Measurements from ENCODE around the gene PRICKLE2.

PRICKLE2 gene

DNA sequence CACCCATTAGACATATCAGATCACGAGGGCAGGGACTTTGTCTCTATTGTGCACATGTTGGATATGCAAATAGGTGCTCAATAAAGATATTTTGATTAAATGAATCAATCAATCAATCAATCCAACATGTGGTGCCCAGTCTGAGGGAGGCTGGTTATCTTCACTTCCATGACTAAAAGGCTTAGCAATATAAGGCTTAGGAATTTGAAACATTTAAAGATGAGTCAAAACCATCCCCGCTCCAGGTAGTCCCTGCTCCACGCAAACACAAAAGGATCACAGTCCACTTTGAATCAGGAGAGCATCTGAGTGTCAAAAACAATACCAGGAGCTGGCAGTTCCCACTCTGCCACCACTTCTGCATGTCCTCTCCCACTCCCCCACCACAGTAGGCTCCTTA is 25.8 kb upstream of the PRICKLE2 start:
- no peak for DNase-seq

DNA sequence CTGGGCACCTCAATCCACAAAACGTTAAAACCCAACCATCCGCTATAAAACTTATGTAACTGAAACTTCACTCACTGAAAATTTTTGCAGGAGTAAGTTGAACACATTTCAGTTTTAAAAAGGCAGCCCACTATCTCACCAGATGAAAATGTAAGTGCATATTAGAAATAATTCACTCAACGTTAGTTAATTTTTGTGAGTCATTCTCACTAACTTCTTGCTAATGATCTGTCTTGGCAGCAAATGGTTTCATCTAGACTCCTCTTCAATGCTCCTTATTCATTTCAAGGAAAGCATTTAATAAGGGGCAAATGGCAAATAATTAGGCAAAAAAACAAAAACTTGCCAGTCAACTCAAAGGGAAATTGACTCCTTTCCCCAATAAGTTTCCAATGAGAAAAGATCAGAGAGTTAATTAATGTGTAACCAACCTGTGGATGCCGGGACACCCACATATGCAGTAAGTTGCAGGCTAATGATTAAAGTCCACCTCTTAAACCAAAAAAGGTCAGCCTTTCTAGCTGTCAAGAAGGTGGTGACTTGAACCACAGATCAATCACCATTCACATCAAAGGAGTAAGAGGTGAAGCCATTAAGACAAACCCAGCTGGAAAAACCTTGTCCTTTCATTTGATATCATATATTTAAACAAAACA is 22.9 kb upstream of the PRICKLE2 start:
- DNase-seq = no peak

DNA sequence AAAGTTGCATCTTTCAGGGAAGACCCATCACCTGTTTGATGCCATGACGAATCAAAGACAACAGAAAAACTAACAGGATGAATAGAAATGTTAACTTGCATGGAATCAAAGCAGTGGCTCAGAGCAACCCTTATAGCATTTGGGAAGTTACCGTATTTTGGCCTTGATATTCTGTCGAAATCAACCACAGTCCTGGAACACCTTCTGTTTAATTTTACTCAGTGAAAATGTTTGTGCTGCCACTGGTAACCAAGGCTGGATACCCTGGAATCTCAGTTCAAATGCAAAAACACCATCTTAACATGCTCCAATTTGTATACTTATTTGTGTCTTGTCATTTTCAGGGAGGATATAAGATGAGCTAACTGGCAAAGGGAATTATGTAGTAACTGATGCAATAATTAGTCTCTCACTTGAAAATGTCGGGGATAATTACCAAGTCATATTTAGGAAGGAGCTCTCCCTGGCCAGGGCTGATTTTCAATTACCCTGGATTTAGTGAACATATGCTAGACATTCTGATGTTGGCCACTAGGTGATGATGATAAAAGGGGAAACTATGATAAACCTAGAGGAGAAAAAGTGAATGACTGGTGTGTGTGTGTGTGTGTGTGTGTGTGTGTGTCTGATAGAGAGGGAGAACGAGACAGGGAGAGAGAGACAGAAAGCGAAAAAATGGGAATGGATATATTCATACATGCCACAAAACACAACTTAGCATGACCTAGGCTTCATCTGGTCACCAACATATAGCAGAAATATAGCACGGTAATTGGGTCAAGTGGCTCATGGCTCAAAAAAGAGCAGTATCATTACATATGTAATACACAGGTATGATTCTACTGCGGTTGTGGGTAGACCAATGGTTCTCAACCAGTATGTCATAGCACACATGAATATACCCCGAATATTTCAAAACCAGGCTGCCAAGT is 19.0 kb upstream of the PRICKLE2 start:
- DNase-seq = no peak

DNA sequence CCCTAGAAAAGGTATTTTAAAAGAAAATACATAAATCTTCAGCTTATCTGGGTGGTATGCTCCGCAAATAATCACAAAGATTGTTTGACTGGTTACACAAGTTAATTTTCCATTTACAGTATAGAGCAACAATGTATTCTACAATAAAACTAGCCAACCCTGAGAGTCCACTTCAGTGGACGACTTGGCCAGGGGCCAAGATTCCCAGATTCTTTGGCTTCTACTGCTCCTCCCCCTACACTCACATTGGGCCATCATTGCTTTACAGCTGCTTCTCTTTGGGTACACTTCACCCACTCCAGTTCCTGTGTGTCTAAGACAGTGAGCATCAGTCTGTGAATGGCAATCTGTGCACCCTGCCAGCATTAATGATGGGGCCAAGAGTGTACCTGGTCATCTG is 17.2 kb upstream of the PRICKLE2 start:
- no peak for DNase-seq

DNA sequence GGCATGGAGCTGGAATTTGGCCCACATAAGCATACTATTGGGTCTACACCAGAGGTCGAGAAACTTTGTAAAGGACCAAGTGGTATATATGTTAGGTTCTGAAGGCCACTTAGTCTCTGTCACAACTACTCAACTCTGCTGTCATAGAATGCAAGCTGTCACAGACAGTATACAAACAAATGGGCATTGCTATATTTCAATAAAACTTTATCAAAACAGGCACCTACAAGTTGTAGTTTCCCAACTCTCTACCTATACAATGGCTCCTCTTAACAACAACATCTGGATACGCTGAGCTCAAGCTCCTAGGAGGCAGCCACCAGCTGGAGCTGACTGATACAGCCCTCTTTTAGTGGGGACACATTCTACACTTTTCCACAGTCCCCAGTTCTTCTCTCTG is 15.7 kb upstream of the PRICKLE2 start:
- DNase-seq = no peak

DNA sequence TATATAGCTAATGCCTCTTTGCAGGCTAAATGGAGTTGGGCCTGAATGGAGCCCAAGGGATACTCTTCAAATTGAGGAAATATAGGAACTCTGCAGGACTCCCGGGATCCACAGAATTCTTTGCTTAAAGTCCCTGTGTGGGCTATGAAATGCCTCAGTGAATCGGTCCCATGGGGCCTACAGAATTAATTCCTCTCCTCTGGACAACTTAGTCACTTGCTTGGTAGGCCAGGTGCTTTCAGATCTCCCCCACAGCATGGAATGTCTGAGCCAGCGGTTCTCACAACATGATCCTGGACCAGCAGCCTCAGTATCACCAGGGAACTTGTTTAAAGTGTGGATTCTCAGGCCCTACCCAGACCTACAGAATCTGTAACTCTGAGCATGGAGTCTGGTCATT is 15.1 kb upstream of the PRICKLE2 start:
- no peak for DNase-seq

DNA sequence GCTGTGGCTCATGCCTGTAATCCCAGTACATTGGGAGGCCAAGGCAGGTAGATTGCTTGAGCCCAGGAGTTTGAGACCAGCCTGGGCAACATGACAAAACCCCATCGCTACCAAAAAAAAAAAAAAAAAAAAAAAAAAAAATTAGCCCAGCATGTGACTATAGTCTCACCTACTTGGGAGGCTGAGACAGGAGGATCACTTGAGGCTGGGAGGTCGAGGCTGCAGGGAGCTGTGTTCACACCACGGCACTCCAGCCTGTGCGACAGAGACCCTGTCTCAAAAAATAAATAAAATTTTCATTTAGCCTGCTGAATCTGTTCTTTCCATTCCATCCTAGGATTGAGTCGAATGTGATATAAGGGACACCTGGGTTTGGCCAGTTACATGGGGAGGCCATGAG is 14.6 kb upstream of the PRICKLE2 start:
- DNase-seq = no peak

DNA sequence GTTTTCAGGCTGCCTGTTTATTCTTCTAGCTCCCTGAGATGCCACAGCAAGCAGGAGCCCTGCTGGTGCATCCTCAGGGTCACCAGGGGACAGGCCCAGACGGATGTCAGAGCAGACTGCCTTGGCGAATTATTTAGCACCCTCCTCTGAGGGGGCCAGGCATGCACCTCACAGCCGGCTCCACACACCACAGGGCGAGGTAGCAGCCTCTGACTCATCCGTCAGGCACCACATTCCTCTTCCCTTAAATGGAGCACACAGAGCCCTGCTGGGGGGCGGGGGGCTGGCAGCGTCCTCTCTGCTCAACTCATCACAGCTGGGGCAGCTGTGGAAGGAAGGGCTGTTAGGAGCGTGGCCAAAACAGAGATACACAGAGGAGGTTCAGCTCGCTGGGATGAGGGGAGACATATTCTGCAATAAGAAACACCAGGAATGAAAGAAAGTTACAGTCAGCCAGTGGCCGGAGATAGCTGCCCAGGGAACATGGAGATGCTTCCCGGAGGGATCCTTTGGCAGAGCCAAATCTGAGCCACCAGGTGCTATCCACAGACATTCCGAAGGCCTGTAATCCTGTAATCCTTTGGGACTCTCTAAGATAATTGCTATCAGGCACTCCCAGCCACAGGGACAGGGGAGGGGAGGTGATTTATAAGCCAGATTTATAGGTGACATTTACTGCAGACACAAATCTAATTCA is 13.9 kb upstream of the PRICKLE2 start:
- no peak for DNase-seq

DNA sequence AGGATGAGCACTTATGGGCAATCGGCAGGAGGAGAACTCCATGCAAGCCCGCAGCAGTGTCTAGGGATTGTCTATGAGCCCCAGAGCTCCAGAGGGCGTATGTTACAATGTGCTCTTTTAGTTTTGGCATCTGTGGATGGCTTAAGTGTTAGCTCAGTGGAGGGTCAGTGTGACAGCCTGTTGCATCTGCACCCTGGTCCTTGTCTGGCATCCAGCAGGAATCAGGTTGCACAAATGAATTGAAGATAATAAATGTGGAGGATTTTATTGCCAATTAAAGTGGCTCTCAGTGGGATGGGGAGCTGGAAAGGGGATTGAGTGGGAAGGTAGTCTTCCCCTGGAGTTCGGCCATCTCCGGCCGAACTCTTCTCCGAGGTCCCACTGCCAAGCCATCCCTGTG is 11.8 kb upstream of the PRICKLE2 start:
- DNase-seq = no peak

DNA sequence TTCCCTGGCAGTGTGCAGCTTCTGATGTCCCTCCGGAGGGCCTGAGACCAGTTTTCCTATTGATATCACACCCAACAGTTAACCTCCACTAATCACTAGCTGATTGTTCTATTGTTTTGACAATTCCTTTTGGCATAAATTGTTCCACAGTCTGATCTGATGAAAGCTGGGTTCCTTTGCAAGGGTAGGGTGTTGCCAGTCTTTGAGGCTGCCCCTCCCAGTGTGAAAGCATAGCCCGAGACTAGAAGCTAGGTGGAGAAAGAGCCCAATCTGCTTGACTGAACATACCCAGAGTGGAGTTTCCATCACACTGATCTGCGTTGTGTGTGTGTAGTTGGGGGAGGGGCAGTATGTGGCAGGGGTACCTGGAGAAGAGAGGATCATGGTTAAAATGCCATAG is 10.3 kb upstream of the PRICKLE2 start:
- DNase-seq = no peak

DNA sequence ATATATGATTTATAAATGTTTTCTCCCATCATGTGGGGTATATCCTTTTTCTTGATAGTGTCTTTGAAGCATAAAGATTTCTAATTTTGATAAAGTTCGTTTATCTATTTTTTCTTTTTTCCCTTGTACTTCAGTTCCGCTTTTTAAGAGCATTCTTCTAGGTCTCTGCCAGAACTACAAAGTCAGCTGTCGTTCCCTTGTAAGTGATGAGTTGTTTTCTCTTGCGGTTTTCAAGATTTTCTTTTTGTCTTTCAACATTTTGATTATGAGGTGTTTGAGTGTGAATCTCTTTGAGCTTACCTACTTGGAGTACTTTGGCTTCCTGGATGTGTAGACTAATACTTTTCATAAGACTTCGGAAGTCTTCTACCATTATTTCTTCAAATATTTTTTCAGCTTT is 9.3 kb upstream of the PRICKLE2 start:
- DNase-seq = no peak

DNA sequence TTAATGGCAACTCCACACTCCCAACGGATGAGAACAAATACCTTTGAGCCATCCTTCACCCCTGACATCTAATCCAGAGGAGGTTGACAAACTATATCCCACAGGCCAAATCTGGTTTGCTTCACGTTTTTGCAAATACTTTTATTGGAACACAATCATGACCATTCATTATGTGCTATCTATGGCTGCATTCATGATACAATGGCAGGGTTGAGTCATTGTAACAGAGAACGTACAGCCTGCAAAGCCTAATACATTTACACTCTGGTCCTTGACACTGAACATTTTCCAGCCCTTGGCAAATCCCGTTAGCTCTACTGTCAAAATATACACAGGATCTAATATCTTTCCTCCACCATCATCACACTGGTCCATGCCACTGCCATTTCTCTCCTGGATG is 7.6 kb upstream of the PRICKLE2 start:
- no peak for DNase-seq

DNA sequence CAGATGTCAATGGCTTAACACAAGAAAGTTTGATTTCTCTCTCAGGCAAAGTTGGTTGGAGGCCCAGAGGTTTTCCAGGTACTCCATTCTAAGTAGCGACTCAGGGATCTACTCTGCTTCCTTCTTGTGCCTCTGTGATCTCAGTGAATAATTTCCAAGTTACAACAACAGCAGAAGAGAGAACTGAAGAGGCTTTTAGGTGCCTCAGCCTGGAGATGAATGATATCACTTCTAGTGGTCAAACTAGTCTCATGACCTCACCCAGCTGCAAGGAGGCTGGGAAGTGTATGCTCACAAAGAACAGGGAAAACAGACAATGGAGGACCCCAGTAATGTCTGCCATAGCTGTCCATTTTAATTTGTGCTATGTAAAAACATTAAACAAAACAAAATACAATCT is 4.6 kb upstream of the PRICKLE2 start:
- no peak for DNase-seq

DNA sequence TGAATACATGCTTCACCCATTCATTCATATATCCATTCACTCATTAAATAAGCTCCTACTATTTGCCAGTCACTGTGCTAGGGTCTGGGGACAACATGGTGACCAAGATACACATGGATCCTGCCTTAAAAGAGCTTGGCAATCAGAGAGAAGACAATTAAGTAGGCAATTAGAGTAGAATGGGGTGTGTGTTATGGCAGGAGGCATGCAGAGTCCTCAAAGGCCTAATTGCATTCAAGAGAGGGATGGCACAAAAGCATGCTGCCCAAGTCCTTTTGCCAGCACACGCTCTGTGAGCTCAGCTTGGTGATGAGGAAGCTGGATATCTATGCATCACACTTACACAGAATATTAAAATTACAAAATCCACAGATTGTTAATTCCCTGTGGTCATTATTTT is 2.8 kb upstream of the PRICKLE2 start:
- DNase-seq = no peak

DNA sequence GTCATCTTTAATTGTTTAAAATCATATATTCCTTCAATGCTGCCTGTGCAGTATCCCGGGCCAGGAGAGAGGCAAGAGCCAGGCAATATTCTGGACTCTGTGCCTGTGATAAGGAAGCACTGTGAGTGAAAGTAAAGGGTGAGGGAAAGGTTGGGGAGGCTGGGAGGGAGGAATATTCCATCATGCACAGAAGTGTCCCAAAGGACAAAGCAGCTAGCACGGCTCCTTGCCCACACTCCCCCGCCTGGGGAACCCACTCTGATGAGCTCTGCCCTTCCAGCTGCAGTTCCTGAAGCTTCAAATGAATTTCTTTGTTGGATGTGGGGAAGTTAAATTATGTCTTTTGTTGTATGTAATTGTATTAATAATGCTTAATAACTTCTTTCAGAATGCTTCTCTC is 1.5 kb upstream of the PRICKLE2 start:
- DNase-seq = no peak

DNA sequence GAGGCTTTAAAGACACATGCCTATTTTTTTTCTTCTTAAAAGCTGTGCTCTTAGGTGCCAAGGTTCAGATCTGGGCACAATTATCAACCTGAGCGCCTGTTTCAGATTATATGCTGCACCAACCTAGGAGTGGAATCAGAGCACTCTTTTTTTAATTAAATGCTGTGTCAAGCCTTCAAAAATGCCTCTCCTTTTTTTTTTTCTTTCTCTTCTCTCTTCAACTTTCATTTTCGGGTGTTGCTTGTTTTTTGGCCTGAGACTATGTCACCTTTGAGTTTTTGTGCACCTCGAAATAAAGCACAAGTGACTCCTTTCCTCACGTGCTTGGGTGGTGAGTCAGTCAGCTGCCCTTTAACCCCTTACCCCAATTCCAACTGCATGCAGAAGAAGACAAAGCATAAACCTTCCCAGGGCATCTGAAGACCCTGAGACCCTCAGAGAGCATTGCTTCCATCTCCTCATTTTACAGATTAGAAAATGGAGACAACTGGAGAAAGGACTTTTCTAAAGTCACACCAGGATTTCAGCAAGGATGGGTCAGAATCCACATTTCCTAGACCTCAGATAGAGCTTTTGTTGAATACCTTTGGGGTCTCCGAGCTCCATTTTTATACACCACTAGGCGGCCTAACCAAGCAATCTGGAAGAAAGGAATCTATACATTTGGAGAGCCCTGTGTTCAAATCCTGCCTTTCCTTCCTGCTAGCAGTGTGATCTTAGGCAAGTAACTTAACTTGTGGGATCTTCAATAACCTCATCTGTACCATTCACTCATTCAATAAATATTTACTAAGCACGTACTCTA is 631 bp upstream of the PRICKLE2 start:
- DNase-seq = no peak

DNA sequence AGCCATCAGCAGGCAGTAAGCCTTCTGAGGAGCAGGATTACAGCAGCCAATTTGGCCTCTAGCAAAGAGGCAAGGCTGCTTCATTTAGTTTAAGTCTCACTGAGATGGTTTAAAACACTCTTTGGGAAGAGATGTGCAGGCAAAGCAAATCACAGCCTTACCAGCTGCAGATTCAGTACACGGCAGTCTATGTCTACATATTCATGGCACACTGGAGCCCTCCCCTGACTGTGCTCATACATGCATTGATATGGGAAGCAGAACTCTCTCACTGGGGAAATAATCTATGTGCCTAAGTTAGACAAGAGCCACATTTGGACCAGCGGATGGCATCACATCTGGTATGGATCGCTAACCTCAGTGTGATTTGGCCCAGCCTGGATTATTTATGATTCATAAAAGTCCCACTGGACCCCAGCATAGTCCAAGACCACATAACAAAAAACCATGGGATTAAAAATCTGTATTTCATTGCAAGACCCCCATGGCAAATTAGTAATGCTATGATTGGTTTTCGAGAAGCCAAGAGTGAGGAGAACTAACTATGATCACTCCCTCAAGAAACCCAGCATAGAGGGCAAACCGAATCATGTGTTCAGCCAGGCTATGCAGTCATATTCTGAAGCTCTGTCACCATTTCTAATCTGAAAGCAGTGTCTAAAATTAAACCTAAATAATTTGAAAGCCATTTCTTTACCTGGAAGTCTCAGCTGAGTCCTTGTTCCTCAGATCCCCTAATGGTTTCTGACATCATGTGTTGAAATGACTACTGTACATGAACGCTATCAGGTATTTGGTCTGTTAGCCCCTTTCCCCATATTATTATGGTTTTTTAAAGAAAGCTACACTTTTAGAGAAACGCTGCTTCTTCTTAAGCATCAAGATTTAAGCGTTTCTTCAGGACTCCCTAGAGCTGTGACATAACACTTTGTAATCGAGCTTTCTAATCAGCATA is 1.2 kb downstream of the PRICKLE2 start:
- DNase-seq = no peak

DNA sequence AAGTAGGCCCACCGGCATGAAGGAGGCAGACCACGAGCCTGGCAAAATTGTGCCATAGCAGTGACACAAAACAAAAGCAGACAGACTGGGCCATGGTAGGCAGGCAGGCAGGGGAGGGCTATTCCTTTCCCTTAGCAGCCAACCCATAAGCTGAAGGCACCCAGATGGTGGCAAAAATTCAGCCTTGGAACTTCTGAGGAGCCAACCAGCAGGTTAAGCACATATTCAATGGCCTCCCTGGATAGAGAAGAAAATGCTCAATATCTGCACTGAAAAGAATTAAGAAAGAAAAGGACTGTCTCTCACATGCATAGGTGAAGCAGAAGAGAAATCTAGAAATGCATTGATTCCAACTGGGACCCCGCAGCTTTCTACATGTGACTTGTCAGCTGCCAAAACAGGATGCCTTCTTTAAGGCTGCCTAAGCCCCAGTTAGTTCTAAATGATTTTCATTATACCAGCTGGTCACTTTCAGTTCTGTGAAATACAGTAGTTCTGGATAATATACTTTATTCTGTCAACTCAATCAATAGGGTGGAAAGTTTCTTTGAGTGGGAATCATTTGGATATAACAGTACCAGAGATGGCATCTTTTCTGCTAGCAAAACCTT is 2.7 kb downstream of the PRICKLE2 start:
- DNase-seq = no peak

DNA sequence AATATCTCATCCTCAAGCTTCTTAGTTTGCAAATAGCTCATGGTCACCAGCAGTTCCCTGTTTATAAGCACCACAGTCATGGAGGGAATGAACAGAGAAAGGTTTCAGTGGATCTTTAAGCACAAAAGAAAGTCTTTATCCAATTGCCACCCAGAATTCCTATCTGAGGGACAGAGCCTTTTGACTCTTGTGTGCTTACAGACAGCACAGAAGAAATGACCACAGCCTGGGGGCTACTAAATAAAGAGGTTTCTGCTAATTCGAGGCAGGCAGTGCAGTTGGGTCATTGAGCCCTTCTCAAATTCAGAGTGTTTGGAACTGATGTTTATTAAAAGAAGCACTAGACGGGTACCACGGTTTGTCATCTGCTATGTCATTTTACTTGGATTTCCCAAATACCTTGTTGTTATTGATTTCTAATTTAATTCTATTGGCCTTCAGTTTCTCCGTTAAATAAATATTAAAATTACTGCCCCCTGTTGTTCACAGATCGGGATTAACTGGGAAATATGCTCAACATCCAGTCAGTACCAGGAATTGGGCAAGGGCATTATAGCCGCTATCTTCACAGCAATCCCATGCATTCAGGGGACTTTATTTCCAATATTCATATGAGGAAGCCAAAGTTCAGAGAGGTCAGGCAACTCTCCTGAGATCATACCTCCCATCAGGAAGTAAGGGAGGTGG is 3.6 kb downstream of the PRICKLE2 start:
- DNase-seq = no peak

DNA sequence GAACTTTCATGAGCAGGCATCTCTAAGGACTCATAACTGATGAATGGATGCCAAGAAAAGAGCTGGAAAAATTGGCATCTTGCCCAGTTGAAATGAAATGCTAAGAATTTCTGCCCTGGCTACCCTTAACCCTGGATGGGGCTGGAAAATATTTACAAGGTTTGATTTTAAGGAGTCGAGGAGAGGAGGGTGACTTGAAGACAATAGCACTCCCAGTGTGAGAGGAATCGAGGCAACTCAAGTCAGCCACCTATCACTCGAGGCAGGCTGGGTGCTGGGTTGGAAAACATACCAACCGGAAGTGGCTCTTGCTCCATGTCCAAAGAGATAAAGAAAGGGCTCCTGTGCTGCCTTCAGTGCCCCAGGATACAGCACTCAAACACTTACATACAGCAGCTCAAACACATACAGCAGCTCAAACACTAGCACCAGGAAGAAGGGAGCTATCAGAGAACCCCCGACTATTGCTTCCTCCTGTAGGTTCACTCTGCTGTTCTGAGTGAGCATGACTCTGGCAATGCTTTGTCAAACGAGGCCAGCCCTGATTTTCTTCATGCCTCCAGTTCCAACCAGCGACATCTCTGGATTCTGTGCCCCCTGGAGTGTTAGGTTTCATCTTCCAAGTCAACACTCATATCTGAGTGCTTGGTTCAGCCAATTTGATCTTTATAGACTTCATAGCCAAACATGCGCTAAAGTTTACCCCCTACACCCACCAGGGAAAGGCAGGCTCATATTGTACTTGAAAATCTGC is 4.9 kb downstream of the PRICKLE2 start:
- no peak for DNase-seq
